BLaER1 treated with 17β-estradiol and CSF1 and Interleukin-3, amounts not matched to agents 10 nM and 100 nM (cell line): ENCODE measurements around the gene SHANK3.
"Not testable (repeated sequence)": the region's sequence is repeated elsewhere in the genome, so short reads cannot be mapped to it uniquely, and the experiment has no call there.

Experiments used
- H3K27ac ChIP-seq, 11 experiments: shearing (Covaris generic); formaldehyde crosslinking; 2 replicates each; pipeline ENCODE4 v1.8.1; 2022
- H3K27me3 ChIP-seq, 11 experiments: shearing (Covaris generic); formaldehyde crosslinking; 2 replicates each; pipeline ENCODE4 v1.8.1; 2022
- H3K36me3 ChIP-seq, 11 experiments: shearing (Covaris generic); formaldehyde crosslinking; 2 replicates each; pipeline ENCODE4 v1.8.1; 2022
- H3K4me1 ChIP-seq, 10 experiments: shearing (Covaris generic); formaldehyde crosslinking; 2 replicates each; pipeline ENCODE4 v1.8.1; 2022
- H3K4me2 ChIP-seq, 11 experiments: shearing (Covaris generic); formaldehyde crosslinking; 2 replicates each; pipeline ENCODE4 v1.8.1; 2022
- H3K4me3 ChIP-seq, 10 experiments: shearing (Covaris generic); formaldehyde crosslinking; 2 replicates each; pipeline ENCODE4 v1.8.1; 2022
- H3K9ac ChIP-seq, 11 experiments: shearing (Covaris generic); formaldehyde crosslinking; 2 replicates each; pipeline ENCODE4 v1.8.1; 2022
- H3K9me3 ChIP-seq, 11 experiments: shearing (Covaris generic); formaldehyde crosslinking; replicated peaks in 1 of 11; 2 replicates each; pipeline ENCODE4 v1.8.1; 2022
- H4K20me1 ChIP-seq, 11 experiments: shearing (Covaris generic); formaldehyde crosslinking; 2 replicates each; pipeline ENCODE4 v1.8.1; 2022
- Cebpa-rat ChIP-seq, 11 experiments: shearing (Covaris generic); IDR thresholded peaks; 2 replicates each; pipeline ENCODE4 v1.8.1; 2022

The SHANK3 gene

GRCh38 chr22:50641696-50642607 is 30.7 kb upstream of the SHANK3 start:
- H3K4me2 ChIP-seq: no peak overlapping the region; a peak in 1 of 22 replicates
- H3K4me3 ChIP-seq: no peak overlapping the region

GRCh38 chr22:50643021-50643820 is 29.4 kb upstream of the SHANK3 start:
- H3K36me3 ChIP-seq, H3K4me2 ChIP-seq: not testable (repeated sequence)

More at GRCh38 chr22:50641696-50642607, 30.7 kb upstream of the SHANK3 start:
- TF ChIP-seq Cebpa-rat (IDR thresholded peaks at IDR 0.05): no peak
- Histone ChIP-seq H3K27me3 (peaks cover 0 to 11% (median 6%) of the 10 kb centered on the region in 11 experiments; a peak in 9 of 22 replicates), H3K4me1 (no peaks in the 10 kb centered on the region), H3K9me3 (peaks cover 2 to 15% (median 11%) of the 10 kb centered on the region in 11 experiments; a peak in 21 of 22 replicates), H4K20me1 (no peaks in the 10 kb centered on the region), H3K9ac (no peak overlapping the region), H3K36me3 (no peaks in the 10 kb centered on the region), H3K27ac (no peak overlapping the region)

GRCh38 chr22:50643821-50644101 is 28.9 kb upstream of the SHANK3 start:
- peaks cover 20 to 34% (median 29%) of the 10 kb centered on the region in 11 experiments for H3K9me3 ChIP-seq
- peak overlapping the region in 3 of 11 experiments; percentile 0 to 29 (median 25); a peak in 4 of 22 replicates for H3K9ac ChIP-seq
- H3K4me3 ChIP-seq, H3K4me1 ChIP-seq, H4K20me1 ChIP-seq, H3K36me3 ChIP-seq, H3K27ac ChIP-seq, H3K4me2 ChIP-seq: not testable (repeated sequence)
- peaks cover 0 to 11% (median 6%) of the 10 kb centered on the region in 11 experiments; a peak in 9 of 22 replicates for H3K27me3 ChIP-seq

More at GRCh38 chr22:50643021-50643820, 29.4 kb upstream of the SHANK3 start:
- Histone ChIP-seq H3K9ac (peak overlapping the region in 3 of 11 experiments; percentile 0 to 29 (median 25); a peak in 4 of 22 replicates), H3K9me3 (peaks cover 15 to 28% (median 24%) of the 10 kb centered on the region in 11 experiments), H3K27me3 (peaks cover 0 to 11% (median 6%) of the 10 kb centered on the region in 11 experiments; a peak in 9 of 22 replicates)
- not testable (repeated sequence) for H3K4me3 ChIP-seq, H3K27ac ChIP-seq, H4K20me1 ChIP-seq, H3K4me1 ChIP-seq

- Histone ChIP-seq H3K4me2 (no peak overlapping the region), H4K20me1 (no peaks in the 10 kb centered on the region), H3K4me1 (peaks cover 0 to 37% (median 24%) of the 10 kb centered on the region in 10 experiments; a peak in 16 of 20 replicates), H3K27ac (no peak overlapping the region), H3K9me3 (peaks cover 31 to 54% (median 38%) of the 10 kb centered on the region in 11 experiments), H3K36me3 (no peaks in the 10 kb centered on the region), H3K4me3 (no peak overlapping the region), H3K27me3 (no peaks in the 10 kb centered on the region), H3K9ac (no peak overlapping the region)
- no peak for TF ChIP-seq Cebpa-rat (IDR thresholded peaks at IDR 0.05)
Measured at GRCh38 chr22:50653256-50653655, 19.4 kb upstream of the SHANK3 start.

- not testable (repeated sequence) for H4K20me1 ChIP-seq, H3K36me3 ChIP-seq, H3K4me3 ChIP-seq, H3K27ac ChIP-seq, H3K9ac ChIP-seq, H3K27me3 ChIP-seq
- Histone ChIP-seq H3K4me1 (peaks cover 6 to 48% (median 28%) of the 10 kb centered on the region in 10 experiments; a peak in 17 of 20 replicates), H3K9me3 (peaks cover 17 to 43% (median 24%) of the 10 kb centered on the region in 11 experiments), H3K4me2 (peak overlapping the region in 2 of 11 experiments; percentile 70 to 77; a peak in 1 of 22 replicates)
Measured at GRCh38 chr22:50654664-50655063, 18.0 kb upstream of the SHANK3 start.

- Histone ChIP-seq H3K4me2 (peak overlapping the region in 9 of 11 experiments; percentile 5 to 78 (median 67); a peak in 16 of 22 replicates), H4K20me1 (no peaks in the 10 kb centered on the region), H3K36me3 (no peaks in the 10 kb centered on the region), H3K27ac (peak overlapping the region in 8 of 11 experiments; percentile 35 to 81 (median 66); a peak in 16 of 22 replicates), H3K9me3 (peaks cover 0 to 32% (median 10%) of the 10 kb centered on the region in 11 experiments; a peak in 13 of 22 replicates), H3K4me3 (0 out of 20 replicates have a peak overlapping the region, but pooled peaks of 1 of the 10 experiments have one; percentile 15), H3K27me3 (no peaks in the 10 kb centered on the region), H3K9ac (peak overlapping the region in 8 of 11 experiments; percentile 4 to 50 (median 21); a peak in 10 of 22 replicates), H3K4me1 (peaks cover 6 to 48% (median 28%) of the 10 kb centered on the region in 10 experiments; a peak in 17 of 20 replicates)
- TF ChIP-seq Cebpa-rat (IDR thresholded peaks at IDR 0.05): no peak
Measured at GRCh38 chr22:50656122-50657070, 16.2 kb upstream of the SHANK3 start.

- H3K4me3 ChIP-seq: no peak overlapping the region
- H3K4me2 ChIP-seq: peak overlapping the region in 2 of 11 experiments; percentile 77 to 78; a peak in 3 of 22 replicates
- no peak overlapping the region for H3K9ac ChIP-seq
- peaks cover 0 to 25% (median 7%) of the 10 kb centered on the region in 11 experiments; a peak in 10 of 22 replicates for H3K9me3 ChIP-seq
- no peak overlapping the region for H3K27ac ChIP-seq
- H3K4me1 ChIP-seq: peaks cover 9 to 48% (median 28%) of the 10 kb centered on the region in 10 experiments; a peak in 17 of 20 replicates
- H3K27me3 ChIP-seq: no peaks in the 10 kb centered on the region
- no peaks in the 10 kb centered on the region for H4K20me1 ChIP-seq
- no peak for TF ChIP-seq Cebpa-rat (IDR thresholded peaks at IDR 0.05)
- no peaks in the 10 kb centered on the region for H3K36me3 ChIP-seq
Measured at GRCh38 chr22:50657925-50658324, 14.7 kb upstream of the SHANK3 start.

GRCh38 chr22:50659711-50660110 is 12.9 kb upstream of the SHANK3 start:
- H3K36me3 ChIP-seq, H4K20me1 ChIP-seq, H3K4me3 ChIP-seq, H3K4me2 ChIP-seq, H3K9ac ChIP-seq, H3K27me3 ChIP-seq, H3K27ac ChIP-seq: not testable (repeated sequence)
- Histone ChIP-seq H3K9me3 (peaks cover 0 to 10% (median 0%) of the 10 kb centered on the region in 11 experiments; a peak in 6 of 22 replicates), H3K4me1 (peaks cover 12 to 46% (median 30%) of the 10 kb centered on the region in 10 experiments; a peak in 17 of 20 replicates)
